H9 (cell line): ENCODE measurements around the gene OR10V1. TPM values are rescaled to one million over a fixed set of nuclear protein-coding genes. Genes with fewer than 3 reads are reported as not detected.

Experiments
- DNase-seq: peaks from one replicate; pipeline ENCODE4 v3.0.0-alpha.2; 2017
- H2AFZ ChIP-seq: one replicate; pipeline ENCODE4 v1.6.1; 2013; ENCODE audit warnings: mild to moderate bottlenecking, low read length, control low read depth, moderate library complexity
- H2AK5ac ChIP-seq: 2 replicates; pipeline ENCODE4 v1.6.1; 2013; ENCODE audit warnings: low read length, control low read depth, mixed read lengths; ENCODE audit not compliant: insufficient read length
- H2BK120ac ChIP-seq: one replicate; pipeline ENCODE4 v1.6.1; 2013; ENCODE audit warnings: low read depth, mild to moderate bottlenecking, low read length, control low read depth, inconsistent platforms; ENCODE audit not compliant: poor library complexity, severe bottlenecking
- H2BK12ac ChIP-seq: 2 replicates; pipeline ENCODE4 v1.6.1; 2013; ENCODE audit warnings: low read length, control low read depth, mixed read lengths, low read depth; ENCODE audit not compliant: insufficient read length
- H2BK15ac ChIP-seq: 2 replicates; pipeline ENCODE4 v1.6.1; 2013; ENCODE audit warnings: low read depth, low read length, control low read depth
- H2BK20ac ChIP-seq: one replicate; pipeline ENCODE4 v1.6.1; 2013; ENCODE audit warnings: low read depth, mild to moderate bottlenecking, low read length, control low read depth, inconsistent platforms; ENCODE audit not compliant: poor library complexity, severe bottlenecking
- H2BK5ac ChIP-seq: 2 replicates; pipeline ENCODE4 v1.6.1; 2013; ENCODE audit warnings: low read length, control low read depth, mixed read lengths; ENCODE audit not compliant: insufficient read length
- H3K14ac ChIP-seq: 2 replicates; pipeline ENCODE4 v1.6.1; 2013; ENCODE audit warnings: low read length, control low read depth; ENCODE audit not compliant: insufficient read depth
- H3K18ac ChIP-seq: 2 replicates; pipeline ENCODE4 v1.6.1; 2013; ENCODE audit warnings: low read depth, mild to moderate bottlenecking, mixed read lengths, low read length, control low read depth; ENCODE audit not compliant: insufficient read length
- H3K23ac ChIP-seq: 2 replicates; pipeline ENCODE4 v1.6.1; 2013; ENCODE audit warnings: low read length, control low read depth, mixed read lengths, low read depth; ENCODE audit not compliant: insufficient read length
- H3K23me2 ChIP-seq: 2 replicates; pipeline ENCODE4 v1.6.1; 2013; ENCODE audit warnings: low read depth, mild to moderate bottlenecking, mixed read lengths, low read length, control low read depth; ENCODE audit not compliant: insufficient read length, poor library complexity, severe bottlenecking
- H3K27ac ChIP-seq: 2 replicates; pipeline ENCODE4 v1.5.1; 2013; ENCODE audit warnings: low read length, control low read depth, mixed read lengths, low read depth; ENCODE audit not compliant: insufficient read length
- H3K27me3 ChIP-seq: 2 replicates; pipeline ENCODE4 v1.6.1; 2013; ENCODE audit warnings: low read length, control low read depth, inconsistent platforms; ENCODE audit not compliant: insufficient read depth
- H3K4ac ChIP-seq: 2 replicates; pipeline ENCODE4 v1.6.1; 2013; ENCODE audit warnings: low read depth, mild to moderate bottlenecking, control low read depth, inconsistent platforms, low read length, moderate library complexity
- H3K4me1 ChIP-seq: 2 replicates; pipeline ENCODE4 v1.6.1; 2013; ENCODE audit warnings: low read length, control low read depth, inconsistent platforms; ENCODE audit not compliant: insufficient read depth
- H3K4me2 ChIP-seq: 2 replicates; pipeline ENCODE4 v1.6.1; 2013; ENCODE audit warnings: low read length, control low read depth, mixed read lengths; ENCODE audit not compliant: insufficient read length, insufficient read depth
- H3K56ac ChIP-seq: 2 replicates; pipeline ENCODE4 v1.6.1; 2013; ENCODE audit warnings: low read depth, mild to moderate bottlenecking, mixed read lengths, low read length, control low read depth; ENCODE audit not compliant: insufficient read length
- H3K79me1 ChIP-seq: 2 replicates; pipeline ENCODE4 v1.6.1; 2013; ENCODE audit warnings: low read depth, mild to moderate bottlenecking, moderate library complexity, low read length, control low read depth, inconsistent platforms; ENCODE audit not compliant: insufficient read depth, poor library complexity, severe bottlenecking
- H3K79me2 ChIP-seq: 2 replicates; pipeline ENCODE4 v1.6.1; 2013; ENCODE audit warnings: low read length, control low read depth, inconsistent platforms; ENCODE audit not compliant: insufficient read depth
- H3K9ac ChIP-seq: 2 replicates; pipeline ENCODE4 v1.6.1; 2013; ENCODE audit warnings: low read length, control low read depth, mixed read lengths; ENCODE audit not compliant: insufficient read length; ENCODE audit errors: extremely low read depth
- H3K9me3 ChIP-seq: one replicate; pipeline ENCODE4 v1.6.1; 2013; ENCODE audit warnings: low read depth, low read length, inconsistent platforms; ENCODE audit not compliant: control insufficient read depth
- H3T11ph ChIP-seq: one replicate; pipeline ENCODE4 v1.6.1; 2013; ENCODE audit warnings: mild to moderate bottlenecking, low read length, control low read depth, inconsistent platforms
- H4K20me1 ChIP-seq: one replicate; pipeline ENCODE4 v1.6.1; 2013; ENCODE audit not compliant: control insufficient read depth, insufficient read length, insufficient read depth
- H4K5ac ChIP-seq: 2 replicates; pipeline ENCODE4 v1.6.1; 2013; ENCODE audit warnings: low read depth, mild to moderate bottlenecking, mixed read lengths, low read length, control low read depth; ENCODE audit not compliant: insufficient read length
- H4K8ac ChIP-seq: replicated peaks from 2 replicates; pipeline ENCODE4 v1.6.1; 2013; ENCODE audit warnings: low read length, control low read depth, mixed read lengths, low read depth; ENCODE audit not compliant: insufficient read length
- H4K91ac ChIP-seq: 2 replicates; pipeline ENCODE4 v1.6.1; 2013; ENCODE audit warnings: low read depth, mild to moderate bottlenecking, moderate library complexity, mixed read lengths, low read length, control low read depth; ENCODE audit not compliant: insufficient read length
- H3K27ac Mint-ChIP-seq, 3 experiments: 2 replicates in 2 of 3; 3 replicates in 1 of 3; pipeline ENCODE4 v1.8.0; 2020 to 2021; ENCODE audit warnings: mixed read lengths in 3 of 3, mild to moderate bottlenecking in 1 of 3, moderate library complexity in 1 of 3
- H3K27me3 Mint-ChIP-seq: 2 replicates; pipeline ENCODE4 v1.8.0; 2021; ENCODE audit warnings: low read depth, mild to moderate bottlenecking, moderate library complexity, mixed read lengths
- H3K36me3 Mint-ChIP-seq, 3 experiments: 2 replicates in 2 of 3; 3 replicates in 1 of 3; pipeline ENCODE4 v1.8.0; 2020 to 2021; ENCODE audit warnings: low read depth in 3 of 3, mixed read lengths in 3 of 3; ENCODE audit not compliant: insufficient read depth in 1 of 3
- H3K4me1 Mint-ChIP-seq, 2 experiments: 2 replicates each; pipeline ENCODE4 v1.8.0; 2020; ENCODE audit warnings: mixed read lengths in 2 of 2
- H3K4me3 Mint-ChIP-seq, 2 experiments: 2 replicates in 1 of 2; 3 replicates in 1 of 2; pipeline ENCODE4 v1.8.0; 2020 to 2021; ENCODE audit warnings: mild to moderate bottlenecking in 2 of 2, mixed read lengths in 2 of 2, moderate library complexity in 1 of 2
- H3K9me3 Mint-ChIP-seq, 2 experiments: 2 replicates in 1 of 2; 3 replicates in 1 of 2; pipeline ENCODE4 v1.8.0; 2020; ENCODE audit warnings: mild to moderate bottlenecking in 2 of 2, mixed read lengths in 2 of 2, moderate library complexity in 1 of 2
- CTCF ChIP-seq: fragments of 200-600 bp; sonication (generic); conservative IDR thresholded peaks from 3 replicates; pipeline ENCODE4 v1.8.0; 2021; ENCODE audit warnings: antibody characterized with exemption, mild to moderate bottlenecking
- WGBS: extraction: QIAGEN DNeasy Blood & Tissue Kit; methylation state at CpG from one replicate; pipeline ENCODE4 v1.1.7; 2013; ENCODE audit warnings: missing lambda C conversion rate, low lambda C conversion rate, mixed read lengths; ENCODE audit not compliant: insufficient read length; ENCODE audit errors: extremely low coverage; 5-methylcytosine and 5-hydroxymethylcytosine counted together
- total RNA-seq: library from RNA; stranded (reverse); gene quantifications from 2 replicates; pipeline ENCODE4 v1.2.1, GENCODE V29; 2021

The OR10V1 gene
- total RNA-seq, 1 experiment from 2014 or later: not detected

GRCh38 chr11:59668950-59669610 is 44.6 kb downstream of the OR10V1 start, which contains the start of gene PATL1:
PATL1 (minus strand) TSS chr11:59669037; CDS start chr11:59668895, 142 bp downstream.
- DNase-seq: peak; percentile 98
- H3K36me3 Mint-ChIP-seq: peaks cover 9 to 31% (median 29%) of the 10 kb centered on the region in 3 experiments; a peak in 5 of 7 replicates
- Histone ChIP-seq H3K14ac (peak within 1 kb of the TSS; percentile 85), H3K79me1 (no peaks in the 10 kb centered on the region), H2BK120ac (no peak within 1 kb of the TSS), H3K27ac (peak within 1 kb of the TSS; percentile 58), H2BK12ac (no peak within 1 kb of the TSS), H2BK15ac (no peak within 1 kb of the TSS), H2BK5ac (no peak within 1 kb of the TSS), H3K4me2 (peak within 1 kb of the TSS; percentile 83), H2BK20ac (no peak within 1 kb of the TSS), H4K20me1 (no peaks in the 10 kb centered on the region), H2AFZ (no peak within 1 kb of the TSS), H3K18ac (peak within 1 kb of the TSS; percentile 88), H3K56ac (no peak within 1 kb of the TSS), H4K91ac (no peak within 1 kb of the TSS), H3K4me1 (peaks cover 3% of the 10 kb centered on the region; the same call in 1 of the 2 replicates), H2AK5ac (no peak within 1 kb of the TSS), H3K4ac (no peak within 1 kb of the TSS), H3T11ph (no peak within 1 kb of the TSS), H3K23ac (no peak within 1 kb of the TSS), H3K79me2 (peaks cover 2% of the 10 kb centered on the region; the same call in 1 of the 2 replicates), H3K9me3 (no peaks in the 10 kb centered on the region), H4K5ac (no peak within 1 kb of the TSS), H3K27me3 (no peaks in the 10 kb centered on the region), H3K9ac (peak within 1 kb of the TSS; percentile 81), H3K23me2 (peaks cover 10% of the 10 kb centered on the region), H4K8ac (no peak within 1 kb of the TSS)
- peak within 1 kb of the TSS; percentile 99 for H3K27ac Mint-ChIP-seq
- no peaks in the 10 kb centered on the region; a peak in 2 of 5 replicates for H3K9me3 Mint-ChIP-seq
- TF ChIP-seq CTCF: no peak
- peaks cover 16 to 18% of the 10 kb centered on the region in 2 experiments for H3K4me1 Mint-ChIP-seq
- peak within 1 kb of the TSS; percentile 89 to 94 for H3K4me3 Mint-ChIP-seq
- H3K27me3 Mint-ChIP-seq: no peaks in the 10 kb centered on the region; the same call in 1 of the 2 replicates
- no CpG with 5 or more reads among the region's 68 CpGs for WGBS
